GM10266 (cell line): ENCODE data around the gene DNAJC6.

Experiments
- DNase-seq: peaks from one replicate; pipeline ENCODE4 v3.0.0; 2012; ENCODE audit errors: extremely low spot score
- CTCF ChIP-seq: IDR thresholded peaks from 2 replicates; pipeline ENCODE4 v1.5.1; 2012; ENCODE audit warnings: mild to moderate bottlenecking, low read depth; ENCODE audit not compliant: control insufficient read depth, insufficient read depth; ENCODE audit errors: missing control alignments

Gene DNAJC6

GRCh38 chr1:65357291-65357960 is 48.1 kb downstream of the DNAJC6 start:
- no peak for TF ChIP-seq CTCF

GRCh38 chr1:65359888-65360287 is 50.5 kb downstream of the DNAJC6 start:
- no peak for TF ChIP-seq CTCF
- DNase-seq = no peak

More at GRCh38 chr1:65357291-65357960, 48.1 kb downstream of the DNAJC6 start:
- DNase-seq = no peak

GRCh38 chr1:65360648-65361047 is 51.3 kb downstream of the DNAJC6 start:
- TF ChIP-seq CTCF = no peak
- DNase-seq = no peak

- TF ChIP-seq CTCF = no peak
- no peak for DNase-seq
These were observed 53.2 kb downstream of the DNAJC6 start for GRCh38 chr1:65362545-65362944.

- TF ChIP-seq CTCF = no peak
- DNase-seq = no peak
These were observed 54.1 kb downstream of the DNAJC6 start for GRCh38 chr1:65363484-65363883.

- TF ChIP-seq CTCF = no peak
- no peak for DNase-seq
These were observed 59.1 kb downstream of the DNAJC6 start for GRCh38 chr1:65368403-65368802.

- no peak for TF ChIP-seq CTCF
- no peak for DNase-seq
These were observed 62.2 kb downstream of the DNAJC6 start for GRCh38 chr1:65371544-65371943.
